ENCODE results near the gene LYRM7.

- TF ChIP-seq CTCF (IDR thresholded peaks at IDR 0.05) (no peak), POLR2A (IDR thresholded peaks at IDR 0.05; ENCODE audit: low read depth) (no peak)
These were observed 75.2 kb downstream of the LYRM7 start for GRCh38 chr5:131245948-131246347.

All from esophagus muscularis mucosa (tissue), 3 donors.